GM12874 (cell line): ENCODE data around the gene SFXN4.

Experiments used
- TF ChIP-seq, protein P1 (sequence below): IDR thresholded peaks from 2 replicates; pipeline ENCODE4 v1.5.1; 2011; ENCODE audit warnings: low read depth, mild to moderate bottlenecking, control low read depth, low read length, moderate library complexity; ENCODE audit not compliant: insufficient read depth

The SFXN4 gene

DNA sequence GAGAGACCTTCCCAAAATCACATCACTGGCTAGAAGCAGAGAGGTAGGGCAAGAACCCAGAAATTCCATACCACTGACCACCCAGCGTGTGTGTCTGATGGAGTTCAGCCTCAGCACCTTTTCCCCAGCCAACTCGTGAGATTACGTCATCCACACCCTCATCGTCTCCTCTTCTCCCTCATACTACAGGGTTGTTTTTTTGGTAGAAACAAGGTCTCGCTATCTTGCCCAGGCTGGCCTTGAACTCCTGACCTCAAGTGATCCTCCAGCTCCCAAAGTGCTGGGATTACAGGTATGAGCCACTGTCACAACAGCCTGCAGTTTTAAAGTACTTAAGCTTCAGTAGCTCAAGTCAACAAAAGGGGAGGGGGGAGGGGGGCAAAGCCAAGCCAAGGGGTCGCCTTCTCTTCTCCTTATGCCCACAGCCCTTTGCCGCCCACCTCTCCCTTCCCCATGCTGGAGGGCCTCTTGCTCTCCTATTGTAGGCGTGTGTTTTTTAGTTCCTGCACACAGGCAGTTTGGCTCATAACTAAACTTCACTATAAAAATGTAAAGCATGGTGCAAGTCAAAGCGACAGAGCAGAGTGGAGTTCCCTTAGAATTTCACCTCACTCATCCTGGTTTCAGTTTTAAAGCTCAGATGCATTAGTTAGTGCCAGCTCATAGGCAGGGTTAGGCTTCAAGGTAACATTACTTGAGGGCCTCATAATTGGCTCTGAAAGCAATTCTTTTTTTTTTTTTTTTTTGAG, 18.3 kb upstream of the SFXN4 start:
- TF ChIP-seq, protein P1, sequence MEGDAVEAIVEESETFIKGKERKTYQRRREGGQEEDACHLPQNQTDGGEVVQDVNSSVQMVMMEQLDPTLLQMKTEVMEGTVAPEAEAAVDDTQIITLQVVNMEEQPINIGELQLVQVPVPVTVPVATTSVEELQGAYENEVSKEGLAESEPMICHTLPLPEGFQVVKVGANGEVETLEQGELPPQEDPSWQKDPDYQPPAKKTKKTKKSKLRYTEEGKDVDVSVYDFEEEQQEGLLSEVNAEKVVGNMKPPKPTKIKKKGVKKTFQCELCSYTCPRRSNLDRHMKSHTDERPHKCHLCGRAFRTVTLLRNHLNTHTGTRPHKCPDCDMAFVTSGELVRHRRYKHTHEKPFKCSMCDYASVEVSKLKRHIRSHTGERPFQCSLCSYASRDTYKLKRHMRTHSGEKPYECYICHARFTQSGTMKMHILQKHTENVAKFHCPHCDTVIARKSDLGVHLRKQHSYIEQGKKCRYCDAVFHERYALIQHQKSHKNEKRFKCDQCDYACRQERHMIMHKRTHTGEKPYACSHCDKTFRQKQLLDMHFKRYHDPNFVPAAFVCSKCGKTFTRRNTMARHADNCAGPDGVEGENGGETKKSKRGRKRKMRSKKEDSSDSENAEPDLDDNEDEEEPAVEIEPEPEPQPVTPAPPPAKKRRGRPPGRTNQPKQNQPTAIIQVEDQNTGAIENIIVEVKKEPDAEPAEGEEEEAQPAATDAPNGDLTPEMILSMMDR = no peak

DNA sequence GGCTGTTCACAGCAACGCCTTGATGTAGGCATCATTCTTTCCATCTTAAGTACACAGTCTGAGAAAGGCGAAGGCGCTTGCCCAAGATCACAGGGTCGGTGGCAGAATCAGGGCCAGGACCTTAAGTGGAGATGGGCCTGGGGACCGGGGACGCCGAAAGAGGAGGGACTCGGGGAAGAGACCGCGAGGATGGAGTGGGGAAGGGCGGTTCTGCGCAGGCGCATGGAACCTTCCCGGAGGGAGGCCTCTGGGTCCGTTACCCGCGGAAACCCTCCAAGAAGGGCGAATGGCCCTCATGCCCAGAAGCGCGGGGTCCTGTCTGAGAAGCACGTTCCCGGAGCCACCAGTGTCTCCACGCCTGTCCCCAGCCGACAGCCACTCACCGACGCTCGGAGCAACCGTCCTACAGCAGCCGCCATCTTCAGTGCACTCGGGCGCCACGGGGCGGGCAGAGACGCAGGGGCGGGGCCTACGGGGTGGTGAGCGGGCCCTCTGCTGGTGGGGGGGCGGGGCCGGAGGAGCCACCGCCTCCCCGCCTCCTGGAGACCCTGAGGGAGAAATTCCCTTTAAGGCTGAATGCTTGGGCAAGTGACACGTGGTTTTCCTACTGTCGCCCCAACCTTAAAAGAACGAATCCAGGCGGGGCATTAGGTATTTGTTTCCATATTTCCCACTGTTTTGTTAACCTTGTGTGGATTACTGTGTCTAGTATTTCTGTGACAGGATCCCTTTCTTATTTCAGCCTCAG, 13.0 kb upstream of the SFXN4 start, which contains the start of gene PRDX3:
Gene PRDX3 (minus strand): TSS at position 441 of the 748 bp plus-strand sequence. CDS start 22 bp downstream, at position 419.
- TF ChIP-seq, protein P1 = no peak

DNA sequence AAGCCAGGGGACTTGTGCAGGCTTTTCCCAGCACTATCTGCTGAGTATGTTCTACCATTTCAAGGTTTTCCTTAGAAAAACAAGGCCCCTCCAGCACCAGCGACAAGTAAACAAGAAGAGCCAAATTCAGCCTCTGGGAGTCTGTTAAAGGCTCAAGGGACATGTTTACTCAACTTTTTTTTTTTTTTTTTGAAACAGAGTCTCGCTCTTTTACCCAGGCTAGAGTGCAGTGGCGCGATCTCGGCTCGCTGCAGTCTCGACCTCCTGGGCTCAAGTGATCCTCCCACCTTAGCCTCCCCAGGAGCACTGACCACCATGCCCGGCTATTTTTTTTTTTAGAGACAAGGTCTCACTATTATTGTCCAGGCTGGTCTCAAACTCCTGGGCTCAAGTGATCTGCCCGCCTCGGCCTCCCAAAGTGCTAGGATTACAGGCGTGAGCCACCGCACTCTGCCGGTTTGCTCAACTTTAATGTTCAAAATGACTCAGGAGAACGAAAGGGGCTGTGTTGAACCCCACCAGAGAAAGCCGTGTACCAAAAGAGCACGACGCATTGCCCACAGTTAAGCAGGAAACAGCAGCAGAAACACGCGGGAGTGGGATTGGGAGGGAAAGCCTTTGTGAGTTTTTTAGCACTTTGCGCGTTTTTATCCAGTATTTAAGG, 12.3 kb upstream of the SFXN4 start:
- TF ChIP-seq, protein P1 = no peak

DNA sequence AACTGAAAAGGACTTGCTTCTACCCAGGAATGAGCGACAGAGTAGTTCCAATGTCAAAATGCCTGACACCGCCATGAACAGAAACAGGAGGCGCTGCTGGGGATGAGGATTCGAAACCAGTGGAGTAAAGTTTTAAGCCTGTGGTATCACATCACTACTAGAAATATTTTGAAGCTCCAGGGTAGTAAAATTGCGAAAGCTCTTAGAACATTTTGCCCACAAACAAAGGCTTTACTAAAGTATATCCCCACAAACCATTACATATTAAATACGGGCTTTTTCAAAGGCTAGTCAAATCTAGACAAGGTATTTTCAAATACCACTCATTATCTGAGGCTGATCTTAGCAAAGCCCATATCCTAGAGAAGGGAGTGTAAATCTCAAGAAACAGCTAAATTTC, 10.7 kb upstream of the SFXN4 start:
- TF ChIP-seq, protein P1 = no peak

DNA sequence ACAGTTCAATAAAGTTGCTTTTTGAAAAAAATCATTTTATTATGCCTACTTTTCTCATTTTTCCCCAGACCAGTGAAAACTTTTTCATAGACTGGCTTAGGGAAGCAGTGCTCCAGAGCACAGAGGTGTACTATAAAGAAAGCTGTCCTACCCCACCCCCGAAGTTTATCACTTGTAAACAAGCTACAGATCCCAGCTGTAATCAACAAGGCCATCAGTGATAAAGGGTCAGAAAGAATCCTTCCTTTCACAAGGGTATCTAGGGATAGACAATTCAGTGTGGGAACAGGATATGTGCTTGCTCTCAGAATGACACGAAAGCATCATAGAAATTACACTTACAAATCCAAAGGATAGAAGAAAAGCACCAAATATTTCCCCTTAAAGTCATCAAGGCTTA, 8.6 kb upstream of the SFXN4 start:
- TF ChIP-seq, protein P1 = no peak

DNA sequence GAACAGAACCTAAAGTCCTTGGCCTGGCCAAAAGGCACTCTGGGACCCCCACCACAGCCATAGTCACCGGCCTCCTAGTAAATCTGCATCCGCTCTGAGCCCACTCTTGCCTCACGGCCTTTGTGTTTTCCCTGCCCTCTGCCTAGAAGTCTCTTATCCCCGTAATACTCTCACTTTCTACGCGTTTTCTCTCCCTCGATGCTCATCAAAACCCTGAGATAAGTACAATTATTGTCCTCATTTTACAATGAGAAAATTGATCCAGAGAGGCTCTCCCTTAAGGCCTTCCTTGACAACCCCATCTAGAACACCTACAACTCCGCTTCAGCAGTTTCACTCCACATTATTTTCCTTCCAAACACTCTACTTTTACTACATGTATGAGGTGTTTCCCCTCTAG, 1.5 kb upstream of the SFXN4 start:
- TF ChIP-seq, protein P1 = no peak

DNA sequence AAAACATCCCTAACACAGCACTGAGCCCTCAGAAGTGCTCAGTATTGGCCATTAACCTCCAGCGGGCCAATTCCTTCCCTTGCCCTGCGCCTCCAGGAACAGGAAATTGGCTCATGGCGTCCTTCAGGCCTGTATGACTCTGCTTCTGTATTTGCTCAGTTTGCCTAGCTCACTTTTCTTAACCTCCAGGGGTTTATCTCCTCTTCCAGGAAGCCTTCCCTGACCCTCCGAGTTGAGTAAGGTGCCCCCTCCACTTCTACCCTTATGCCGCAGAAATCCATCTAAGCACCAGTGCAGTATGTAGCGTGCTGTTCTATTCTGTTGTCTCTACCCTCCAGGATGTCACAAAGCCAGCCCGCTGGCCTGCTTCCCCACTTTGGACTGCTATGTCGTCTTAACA, 1.1 kb upstream of the SFXN4 start:
- TF ChIP-seq, protein P1 = no peak
